GM19351 (cell line): ENCODE measurements around the gene TEFM.
A peak's percentile ranks its signal among the peaks of the same experiment; 100 is the strongest.
"Not testable (repeated sequence)": the region's sequence is repeated elsewhere in the genome, so short reads cannot be mapped to it uniquely, and the experiment has no call there.

Experiments used
- ATAC-seq: cut with Tn5 transposase; IDR thresholded peaks from one replicate; pipeline ENCODE4 v1.9.1; 2021; ENCODE audit warnings: mild to moderate bottlenecking, moderate library complexity; ENCODE audit not compliant: unreplicated experiment

The TEFM gene

GRCh38 chr17:30906101-30906911 lies at the start of gene TEFM:
Gene TEFM (minus strand): TSS chr17:30906238. CDS start chr17:30906198, 40 bp downstream.
- peak; percentile 81 for ATAC-seq

- ATAC-seq: no peak
These were observed 48.2 kb upstream of the TEFM start for GRCh38 chr17:30954046-30954830.

GRCh38 chr17:30952638-30953393 lies 46.8 kb upstream of the TEFM start:
- ATAC-seq: no peak

GRCh38 chr17:30950669-30951399 lies 44.8 kb upstream of the TEFM start:
- no peak for ATAC-seq

- ATAC-seq: no peak
These were observed 44.2 kb upstream of the TEFM start for GRCh38 chr17:30950189-30950588.

- no peak for ATAC-seq
These were observed 41.8 kb upstream of the TEFM start for GRCh38 chr17:30947796-30948195.

GRCh38 chr17:30942308-30943079 lies 36.5 kb upstream of the TEFM start:
- ATAC-seq: no peak

- ATAC-seq: no peak
These were observed 33.1 kb upstream of the TEFM start for GRCh38 chr17:30939051-30939689.

- ATAC-seq: no peak
These were observed 27.9 kb upstream of the TEFM start for GRCh38 chr17:30933966-30934365.

GRCh38 chr17:30931582-30931981 lies 25.5 kb upstream of the TEFM start:
- not testable (repeated sequence) for ATAC-seq

- no peak for ATAC-seq
These were observed 24.5 kb upstream of the TEFM start for GRCh38 chr17:30930495-30930894.

- not testable (repeated sequence) for ATAC-seq
These were observed 23.8 kb upstream of the TEFM start for GRCh38 chr17:30929861-30930260.

- no peak for ATAC-seq
These were observed 23.1 kb upstream of the TEFM start for GRCh38 chr17:30929081-30929633.

- no peak for ATAC-seq
These were observed 22.5 kb upstream of the TEFM start for GRCh38 chr17:30928584-30928983.

GRCh38 chr17:30927756-30928155 lies 21.7 kb upstream of the TEFM start:
- no peak for ATAC-seq

- no peak for ATAC-seq
These were observed 20.5 kb upstream of the TEFM start for GRCh38 chr17:30926516-30926915.

- ATAC-seq: no peak
These were observed 18.3 kb upstream of the TEFM start for GRCh38 chr17:30924341-30924740.

GRCh38 chr17:30922235-30923030 lies 16.4 kb upstream of the TEFM start:
- no peak for ATAC-seq
